NCI-H146 treated with DMSO at 0.1 percent for 48 hours (cell line): Measurements from ENCODE around the gene SARNP.
A peak's percentile ranks its signal among the peaks of the same experiment; 100 is the strongest.

Experiments used
- DNase-seq: peaks from one replicate; lab custom pipeline; 2025; ENCODE audit not compliant: unreplicated experiment; lab: John Stamatoyannopoulos, UW

Gene SARNP

DNA sequence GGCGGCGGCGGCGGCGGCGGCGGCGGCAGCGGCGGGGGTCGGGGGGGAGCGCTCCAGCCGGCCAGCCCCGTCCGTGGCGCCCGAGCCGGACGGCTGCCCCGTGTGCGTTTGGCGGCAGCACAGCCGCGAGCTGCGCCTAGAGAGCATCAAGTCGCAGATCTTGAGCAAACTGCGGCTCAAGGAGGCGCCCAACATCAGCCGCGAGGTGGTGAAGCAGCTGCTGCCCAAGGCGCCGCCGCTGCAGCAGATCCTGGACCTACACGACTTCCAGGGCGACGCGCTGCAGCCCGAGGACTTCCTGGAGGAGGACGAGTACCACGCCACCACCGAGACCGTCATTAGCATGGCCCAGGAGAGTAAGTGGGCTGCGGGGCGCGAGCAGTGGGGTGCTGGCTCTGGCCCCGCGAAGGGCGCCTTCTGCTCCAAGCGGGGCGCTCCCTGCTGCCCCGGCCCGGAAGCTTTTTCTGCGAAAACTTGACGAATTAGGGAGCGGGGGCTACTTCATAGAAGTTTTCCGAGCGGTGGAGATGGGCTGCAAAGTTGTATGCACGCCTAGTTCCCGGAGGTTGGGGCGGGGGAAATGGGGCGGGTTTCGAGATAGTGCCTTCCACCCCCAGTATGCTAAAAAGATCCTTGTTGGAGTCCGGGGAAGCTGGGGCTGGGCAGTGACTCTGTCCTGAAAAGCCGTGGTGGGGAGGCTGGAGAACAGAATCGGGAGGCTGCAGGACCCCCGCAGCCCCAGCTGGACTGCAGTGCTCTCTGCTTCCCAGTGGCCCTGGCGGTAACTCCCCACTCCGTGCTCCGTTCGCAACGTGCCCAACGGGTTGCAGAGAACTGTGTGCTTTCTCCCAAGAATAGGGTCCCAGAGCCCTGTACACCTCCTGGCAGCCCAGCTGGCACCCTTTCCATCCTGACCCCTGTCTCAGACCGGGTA lies 73.9 kb downstream of the SARNP start:
- peak; percentile 16 for DNase-seq

DNA sequence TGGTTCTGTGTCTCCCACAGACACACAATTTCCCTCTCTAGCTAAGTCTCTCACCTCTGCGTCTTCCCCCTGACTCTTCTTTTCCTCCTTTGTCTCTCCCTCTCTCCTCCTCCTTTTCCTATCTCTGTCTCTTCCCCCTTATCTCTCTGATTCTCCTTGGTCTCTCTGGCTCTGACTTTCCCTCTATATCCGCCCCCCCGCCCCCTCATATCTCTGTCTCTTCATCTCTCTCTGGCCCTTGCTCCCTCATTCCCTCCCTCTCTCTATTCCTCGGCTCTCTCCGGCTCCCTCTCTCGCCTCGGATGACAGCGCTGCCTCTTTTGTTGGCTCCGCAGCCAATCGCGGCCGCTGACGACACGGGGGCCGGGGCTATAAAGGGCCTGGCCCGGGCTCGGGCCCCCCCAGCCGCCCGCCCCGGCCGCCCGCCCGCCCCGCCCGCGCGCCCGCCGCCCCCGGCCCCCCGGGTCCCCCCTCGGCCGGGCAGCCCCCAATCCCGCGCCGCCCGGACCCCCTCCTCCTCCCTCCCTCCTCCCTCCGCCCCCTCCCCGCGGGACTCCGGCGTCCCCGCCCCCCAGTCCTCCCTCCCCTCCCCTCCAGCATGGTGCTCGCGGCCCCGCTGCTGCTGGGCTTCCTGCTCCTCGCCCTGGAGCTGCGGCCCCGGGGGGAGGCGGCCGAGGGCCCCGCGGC lies 74.7 kb downstream of the SARNP start, which contains the start of gene GDF11:
Gene GDF11 (plus strand): TSS at position 404 of the 687 bp plus-strand sequence. CDS start 195 bp downstream, at position 599.
- peak; percentile 64 for DNase-seq

GRCh38 chr12:55741931-55742680 lies 75.4 kb downstream of the SARNP start:
- DNase-seq: peak; percentile 7

GRCh38 chr12:55739025-55739378 lies 78.5 kb downstream of the SARNP start:
- no peak for DNase-seq

GRCh38 chr12:55738123-55739024 lies 79.2 kb downstream of the SARNP start:
- DNase-seq: peak; percentile 90

- peak; percentile 22 for DNase-seq
Observed at GRCh38 chr12:55737581-55738122, 79.9 kb downstream of the SARNP start.

DNA sequence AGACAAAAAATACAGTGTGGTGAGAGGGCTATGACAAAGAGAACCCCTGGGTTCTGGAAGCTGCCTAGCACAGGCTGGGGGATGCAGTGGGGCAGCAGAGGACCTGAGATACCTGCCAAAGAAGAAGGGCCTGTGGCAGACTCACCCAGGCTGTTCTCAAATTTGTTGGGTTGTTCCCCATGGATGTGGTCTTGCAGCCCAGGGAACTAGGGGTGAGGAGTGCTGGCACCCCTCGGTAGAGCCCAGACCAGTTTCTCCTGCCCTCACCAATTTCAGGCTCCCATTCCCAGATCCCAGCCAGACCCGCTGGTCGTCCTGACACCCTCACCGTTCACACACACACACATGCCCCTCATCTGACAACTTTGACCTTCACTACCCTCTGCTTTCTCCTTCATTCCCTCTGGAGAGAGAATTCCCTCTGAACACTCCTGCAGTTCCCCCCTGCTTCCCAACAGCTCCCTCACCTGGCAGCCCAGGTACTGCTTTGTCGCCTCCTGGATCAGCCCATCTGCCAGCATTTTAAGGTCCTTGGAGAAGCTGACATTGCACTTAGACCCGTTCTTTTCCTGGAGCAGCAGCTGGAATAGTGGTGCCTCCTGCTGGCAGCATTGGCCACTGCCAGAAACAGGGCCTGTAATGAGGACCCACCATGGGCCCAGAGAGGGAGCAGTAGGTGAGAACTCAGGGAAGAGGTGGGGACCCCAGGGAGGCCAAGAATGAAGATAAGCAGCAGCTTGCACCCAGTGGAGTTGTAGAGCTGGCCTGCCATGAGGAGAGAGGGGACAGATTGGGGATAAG lies 80.5 kb downstream of the SARNP start:
- peak; percentile 81 for DNase-seq

- DNase-seq: no peak
Observed at GRCh38 chr12:55736076-55736475, 81.4 kb downstream of the SARNP start.

GRCh38 chr12:55734595-55734994 lies 82.9 kb downstream of the SARNP start:
- DNase-seq: no peak

GRCh38 chr12:55733858-55734257 lies 83.7 kb downstream of the SARNP start:
- DNase-seq: no peak

- no peak for DNase-seq
Observed at GRCh38 chr12:55733021-55733555, 84.4 kb downstream of the SARNP start.

- DNase-seq: no peak
Observed at GRCh38 chr12:55732288-55732687, 85.2 kb downstream of the SARNP start.

- peak; percentile 43 for DNase-seq
Observed at GRCh38 chr12:55729819-55730818, 87.4 kb downstream of the SARNP start.

- peak; percentile 79 for DNase-seq
Observed at GRCh38 chr12:55728939-55729818, 88.3 kb downstream of the SARNP start, which contains the start of gene CD63. Gene CD63 (minus strand): TSS chr12:55729009. CDS start chr12:55728341, 668 bp downstream.

DNA sequence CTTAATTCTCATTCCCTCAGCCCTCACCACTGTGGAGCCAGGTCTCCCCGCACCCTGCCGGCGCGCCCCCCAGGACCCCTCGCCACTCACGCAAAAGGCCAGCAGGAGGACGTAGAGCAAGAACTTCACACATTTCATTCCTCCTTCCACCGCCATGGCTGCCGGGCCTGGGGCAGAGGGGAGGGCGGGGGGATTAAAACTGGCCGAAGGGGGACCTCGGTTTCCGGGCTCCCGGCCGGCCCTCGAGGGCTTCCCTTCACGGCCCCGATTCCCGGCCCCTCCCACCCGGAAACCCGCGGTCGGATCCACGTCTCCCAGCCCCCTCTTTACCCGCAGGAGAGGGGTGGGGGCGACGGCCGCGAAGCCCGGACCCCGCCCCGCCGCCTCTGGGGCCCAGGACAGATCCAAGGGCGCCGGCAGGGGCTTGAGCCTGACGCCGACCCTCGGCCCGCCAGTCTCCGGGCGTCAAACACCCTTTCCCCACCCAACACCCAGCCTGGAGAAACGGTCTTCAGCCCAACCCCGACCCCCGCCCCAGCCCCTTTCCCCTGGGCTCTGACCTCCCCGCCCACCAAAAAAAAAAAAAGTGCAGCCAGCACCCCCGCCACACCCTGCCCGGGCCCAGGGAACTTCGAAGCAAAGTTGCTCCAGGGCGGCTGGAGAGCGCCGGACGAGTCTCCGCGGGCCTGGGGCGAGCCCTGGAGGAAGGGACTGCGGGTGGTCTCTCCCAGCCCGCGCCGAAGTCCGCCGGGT lies 89.2 kb downstream of the SARNP start:
- peak; percentile 23 for DNase-seq

GRCh38 chr12:55727643-55728185 lies 89.8 kb downstream of the SARNP start:
- DNase-seq: peak; percentile 32
